OCI-LY1 (cell line): ENCODE data around the gene MDN1.

Source experiments
- H2AFZ ChIP-seq: fragments of 200-600 bp; sonication (generic), shearing (Covaris generic); 2 replicates; pipeline ENCODE4 v1.6.0; 2014; ENCODE audit warnings: antibody characterized with exemption, mild to moderate bottlenecking, low read length
- H3F3A ChIP-seq: fragments of 200-600 bp; sonication (generic), shearing (Covaris generic); 2 replicates; pipeline ENCODE4 v1.6.0; 2014; ENCODE audit warnings: mild to moderate bottlenecking, antibody characterized with exemption, low read length, moderate library complexity; ENCODE audit not compliant: insufficient read depth
- H3K27ac ChIP-seq: fragments of 200-600 bp; sonication (generic); 2 replicates; pipeline ENCODE4 v1.5.1; 2014; ENCODE audit warnings: low read length, mixed run types, mild to moderate bottlenecking, low read depth; ENCODE audit not compliant: poor library complexity, severe bottlenecking
- H3K27me3 ChIP-seq: fragments of 200-600 bp; sonication (generic); 2 replicates; pipeline ENCODE4 v1.6.0; 2014; ENCODE audit warnings: antibody characterized with exemption, mild to moderate bottlenecking, low read length, moderate library complexity; ENCODE audit not compliant: insufficient read depth
- H3K36me3 ChIP-seq: fragments of 200-600 bp; sonication (generic); 2 replicates; pipeline ENCODE4 v1.6.1; 2014; ENCODE audit warnings: mild to moderate bottlenecking, antibody characterized with exemption, low read length, moderate library complexity, mixed read lengths; ENCODE audit not compliant: insufficient read depth
- H3K4me1 ChIP-seq: fragments of 200-600 bp; sonication (generic); 2 replicates; pipeline ENCODE4 v1.5.1; 2014; ENCODE audit warnings: mild to moderate bottlenecking, low read length, moderate library complexity; ENCODE audit not compliant: insufficient read depth, severe bottlenecking
- H3K4me2 ChIP-seq: fragments of 200-600 bp; sonication (generic), shearing (Covaris generic); 2 replicates; pipeline ENCODE4 v1.6.1; 2014; ENCODE audit warnings: low read length
- H3K4me3 ChIP-seq: fragments of 200-600 bp; sonication (generic); 2 replicates; pipeline ENCODE4 v1.5.1; 2014; ENCODE audit warnings: low read length, low read depth, mild to moderate bottlenecking, mixed read lengths; ENCODE audit not compliant: poor library complexity, severe bottlenecking
- H3K79me2 ChIP-seq: fragments of 200-600 bp; shearing (Covaris generic); 2 replicates; pipeline ENCODE4 v1.6.1; 2016; ENCODE audit warnings: mixed run types, low read length, mixed read lengths; ENCODE audit not compliant: insufficient read depth
- H3K9ac ChIP-seq: fragments of 200-600 bp; sonication (generic), shearing (Covaris generic); 2 replicates; pipeline ENCODE4 v1.6.1; 2014; ENCODE audit warnings: mild to moderate bottlenecking, low read length, mixed read lengths
- H3K9me2 ChIP-seq: fragments of 200-600 bp; sonication (generic), shearing (Covaris generic); 2 replicates; pipeline ENCODE4 v1.6.1; 2014; ENCODE audit warnings: low read depth, mild to moderate bottlenecking, low read length, mixed read lengths
- H3K9me3 ChIP-seq: fragments of 200-600 bp; shearing (Covaris generic); 2 replicates; pipeline ENCODE4 v1.6.1; 2014; ENCODE audit warnings: low read length, mixed read lengths
- H4K20me1 ChIP-seq: fragments of 200-600 bp; sonication (generic), shearing (Covaris generic); 2 replicates; pipeline ENCODE4 v1.6.0; 2016; ENCODE audit warnings: mild to moderate bottlenecking, low read length; ENCODE audit not compliant: insufficient read depth
- CTCF ChIP-seq: fragments of 200-600 bp; sonication (generic), shearing (Covaris generic); IDR thresholded peaks from 2 replicates; pipeline ENCODE4 v1.5.1; 2017; ENCODE audit warnings: mild to moderate bottlenecking, antibody characterized with exemption, low read length, moderate library complexity, mixed read lengths
- EZH2 ChIP-seq: fragments of 200-600 bp; sonication (generic), shearing (Covaris generic); IDR thresholded peaks from 2 replicates; pipeline ENCODE4 v1.8.0; 2017; ENCODE audit warnings: borderline replicate concordance, mixed run types, mild to moderate bottlenecking, antibody characterized with exemption, low read length, moderate library complexity, mixed read lengths

The MDN1 gene

GRCh38 chr6:89695667-89696066 is 123.9 kb downstream of the MDN1 start:
- H3K4me1 ChIP-seq, result peaks cover 7% of the 10 kb centered on the region
- no peaks in the 10 kb centered on the region for H3K79me2 ChIP-seq
- H2AFZ ChIP-seq, result no peak overlapping the region
- H3K27ac ChIP-seq, result no peak overlapping the region
- TF ChIP-seq EZH2 (no peak), CTCF (no peak)
- H4K20me1 ChIP-seq, result no peaks in the 10 kb centered on the region
- no peaks in the 10 kb centered on the region for H3F3A ChIP-seq
- no peaks in the 10 kb centered on the region for H3K27me3 ChIP-seq
- H3K9me2 ChIP-seq, result no peaks in the 10 kb centered on the region
- H3K36me3 ChIP-seq, result peaks cover 96% of the 10 kb centered on the region
- H3K9me3 ChIP-seq, result no peaks in the 10 kb centered on the region
- no peak overlapping the region for H3K4me2 ChIP-seq
- no peak overlapping the region for H3K9ac ChIP-seq
- no peak overlapping the region for H3K4me3 ChIP-seq

GRCh38 chr6:89694428-89694827 is 125.2 kb downstream of the MDN1 start:
- no peaks in the 10 kb centered on the region for H4K20me1 ChIP-seq
- H3K4me3 ChIP-seq, result no peak overlapping the region
- H3K4me2 ChIP-seq, result no peak overlapping the region
- no peaks in the 10 kb centered on the region for H3K79me2 ChIP-seq
- TF ChIP-seq EZH2 (no peak), CTCF (no peak)
- H3F3A ChIP-seq, result no peaks in the 10 kb centered on the region
- H3K9me2 ChIP-seq, result no peaks in the 10 kb centered on the region
- no peak overlapping the region for H3K27ac ChIP-seq
- no peak overlapping the region for H2AFZ ChIP-seq
- no peaks in the 10 kb centered on the region for H3K27me3 ChIP-seq
- no peaks in the 10 kb centered on the region for H3K9me3 ChIP-seq
- H3K36me3 ChIP-seq, result peaks cover 95% of the 10 kb centered on the region
- H3K9ac ChIP-seq, result no peak overlapping the region
- H3K4me1 ChIP-seq, result peaks cover 7% of the 10 kb centered on the region

- H3K9me3 ChIP-seq, result no peaks in the 10 kb centered on the region
- H2AFZ ChIP-seq, result no peak overlapping the region
- TF ChIP-seq EZH2 (no peak), CTCF (no peak)
- no peaks in the 10 kb centered on the region for H3K9me2 ChIP-seq
- H3K36me3 ChIP-seq, result peaks cover 97% of the 10 kb centered on the region
- H3F3A ChIP-seq, result no peaks in the 10 kb centered on the region
- no peak overlapping the region for H3K27ac ChIP-seq
- no peaks in the 10 kb centered on the region for H3K27me3 ChIP-seq
- no peaks in the 10 kb centered on the region for H4K20me1 ChIP-seq
- H3K9ac ChIP-seq, result no peak overlapping the region
- no peaks in the 10 kb centered on the region for H3K79me2 ChIP-seq
- peaks cover 7% of the 10 kb centered on the region for H3K4me1 ChIP-seq
- H3K4me3 ChIP-seq, result no peak overlapping the region
- no peak overlapping the region for H3K4me2 ChIP-seq
Measured at GRCh38 chr6:89693207-89693606, 126.4 kb downstream of the MDN1 start.
